SW 1271 (cell line): ENCODE data around the gene PTGFRN.
"Not testable (repeated sequence)": the region's sequence is repeated elsewhere in the genome, so short reads cannot be mapped to it uniquely, and the experiment has no call there.

Experiments
- DNase-seq, 2 experiments: peaks; one replicate each; lab custom pipeline; 2025; lab: John Stamatoyannopoulos, UW

Gene PTGFRN

DNA sequence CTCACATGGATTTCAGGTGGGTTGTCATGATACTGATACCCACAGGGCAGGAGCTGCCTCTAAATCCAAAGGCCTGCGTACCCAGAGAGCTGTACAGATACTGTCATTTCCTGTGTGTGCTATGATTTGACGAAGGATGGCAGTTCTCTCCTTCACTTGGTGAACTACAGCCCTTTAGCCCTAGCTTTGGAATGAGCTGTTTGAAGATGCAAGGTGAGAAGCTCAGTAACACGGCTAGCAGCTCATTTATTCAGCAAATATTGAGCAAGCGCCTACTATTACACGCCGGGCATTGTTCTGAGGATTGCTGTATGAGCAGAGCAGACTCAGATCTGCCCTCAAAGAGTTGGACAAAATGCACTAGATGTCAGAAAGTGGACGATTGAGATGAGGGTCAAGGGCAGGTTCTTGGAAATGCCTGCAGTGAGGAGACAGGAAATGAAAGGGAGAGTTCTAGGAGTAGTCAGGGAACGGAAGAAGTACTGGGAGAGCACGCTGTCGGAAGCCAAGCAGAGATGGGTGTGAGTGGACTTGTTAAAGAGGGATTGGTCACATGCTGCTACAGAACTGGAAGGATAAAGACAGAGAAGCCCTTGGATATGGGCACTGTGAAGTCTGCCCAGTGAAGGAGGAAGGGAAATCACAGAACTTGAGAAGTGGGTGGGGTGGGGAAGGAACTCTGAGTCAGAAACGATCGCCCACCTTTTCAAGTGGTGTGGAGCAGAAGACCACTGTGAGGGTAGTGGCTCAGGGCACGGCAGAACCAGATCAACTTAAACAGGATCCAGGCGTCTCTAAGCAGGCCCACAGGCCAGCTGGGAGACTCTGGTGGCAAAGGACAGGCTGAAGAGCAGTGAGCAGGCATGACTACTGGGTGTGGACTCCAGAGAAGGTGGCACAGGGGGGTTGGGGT lies 7.1 kb downstream of the PTGFRN start:
- DNase-seq: no peak

DNA sequence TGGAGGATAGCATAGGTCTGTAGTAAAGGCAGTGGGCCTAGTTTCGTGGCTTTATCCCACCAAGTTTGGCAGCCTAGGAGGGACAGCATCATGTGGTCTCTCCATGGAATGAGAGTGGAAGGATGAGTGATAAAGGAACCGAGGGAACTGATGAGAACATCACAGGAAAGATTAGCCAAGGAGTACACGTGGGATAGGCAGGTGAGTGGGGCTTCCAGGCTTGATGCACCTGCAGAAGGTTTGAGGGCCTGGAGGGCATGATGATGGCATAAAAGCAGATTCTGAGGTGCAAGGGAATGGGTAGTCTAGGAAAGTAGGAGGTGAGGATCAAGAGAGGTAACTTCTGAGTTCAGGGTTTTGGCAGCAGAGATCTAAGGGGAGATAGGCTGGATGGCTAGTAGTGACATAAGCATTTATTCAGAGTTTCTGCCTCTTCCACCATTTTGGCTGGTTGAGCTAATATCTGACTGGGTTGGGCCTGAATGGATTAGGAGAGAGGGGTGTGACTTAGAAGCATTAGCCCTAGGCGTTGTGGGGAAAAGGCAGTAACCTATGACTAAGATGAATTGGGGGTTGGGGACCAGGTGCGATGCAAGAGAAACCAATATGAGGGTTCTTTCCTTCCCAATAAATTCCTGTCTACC lies 9.1 kb downstream of the PTGFRN start:
- no peak for DNase-seq

DNA sequence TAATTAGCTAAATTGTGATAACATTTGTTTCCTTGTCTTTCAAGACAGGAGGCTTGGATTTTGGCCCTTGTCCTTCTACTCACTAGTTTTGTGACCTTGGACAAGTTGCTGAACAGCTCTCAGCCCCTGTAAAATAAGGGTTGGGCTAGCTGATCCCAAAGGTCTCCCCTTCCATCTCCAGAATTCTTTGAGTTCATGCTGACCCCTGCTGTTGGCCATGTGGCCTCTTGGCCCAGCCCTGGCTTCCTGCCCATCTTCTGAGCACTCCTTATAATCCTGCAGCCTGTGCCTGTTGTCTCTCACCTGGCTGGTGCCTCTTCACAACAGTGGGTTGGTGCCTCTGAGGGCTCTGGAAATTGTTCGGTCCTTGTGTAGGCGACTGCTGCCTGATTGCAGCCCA lies 10.1 kb downstream of the PTGFRN start:
- no peak for DNase-seq

DNA sequence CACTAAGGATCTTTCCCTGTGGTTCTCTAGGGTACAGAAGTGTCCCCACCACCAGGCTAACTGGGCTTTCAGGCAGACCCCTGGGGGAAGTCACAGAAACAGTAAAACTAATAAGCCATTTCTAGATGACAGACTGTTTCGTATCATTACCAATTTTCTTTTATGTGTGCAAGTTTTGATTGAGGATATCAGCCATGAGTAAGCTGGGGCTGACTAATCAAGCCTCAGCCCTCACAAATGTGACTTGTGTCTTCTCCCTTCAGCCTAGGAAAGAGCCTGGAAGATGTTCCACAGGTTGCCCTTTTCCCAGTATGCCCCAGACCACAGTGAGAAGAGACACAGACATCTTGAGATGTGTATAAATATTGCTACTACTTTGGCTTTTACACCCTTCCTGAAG lies 10.5 kb downstream of the PTGFRN start:
- no peak for DNase-seq

DNA sequence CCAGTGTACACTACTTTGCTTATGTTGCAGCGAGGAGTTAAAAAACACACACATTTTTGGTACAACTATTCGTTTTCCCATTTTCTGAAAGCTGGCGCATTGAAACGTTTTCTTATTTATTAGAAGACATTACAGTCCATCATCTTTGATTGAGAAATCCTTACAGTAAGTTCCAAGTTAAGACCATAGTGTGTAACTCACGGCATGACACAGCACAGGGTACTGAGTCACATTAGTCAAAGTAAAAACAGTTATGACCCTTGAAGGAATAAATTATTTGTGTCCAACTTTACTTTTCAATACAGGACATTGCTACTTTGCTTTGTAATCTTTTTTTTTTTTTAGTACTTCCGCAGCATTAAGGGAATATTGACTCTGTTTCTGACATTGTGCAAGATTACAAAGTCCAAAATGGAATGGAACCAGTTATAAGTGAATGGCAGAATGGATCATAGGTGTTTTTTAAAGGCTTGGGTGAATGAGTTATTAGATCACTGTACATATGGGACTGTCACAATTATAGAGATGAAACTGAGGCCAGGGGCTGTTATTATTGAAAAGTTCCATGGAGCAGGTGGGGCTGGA lies 11.7 kb downstream of the PTGFRN start:
- DNase-seq: no peak

DNA sequence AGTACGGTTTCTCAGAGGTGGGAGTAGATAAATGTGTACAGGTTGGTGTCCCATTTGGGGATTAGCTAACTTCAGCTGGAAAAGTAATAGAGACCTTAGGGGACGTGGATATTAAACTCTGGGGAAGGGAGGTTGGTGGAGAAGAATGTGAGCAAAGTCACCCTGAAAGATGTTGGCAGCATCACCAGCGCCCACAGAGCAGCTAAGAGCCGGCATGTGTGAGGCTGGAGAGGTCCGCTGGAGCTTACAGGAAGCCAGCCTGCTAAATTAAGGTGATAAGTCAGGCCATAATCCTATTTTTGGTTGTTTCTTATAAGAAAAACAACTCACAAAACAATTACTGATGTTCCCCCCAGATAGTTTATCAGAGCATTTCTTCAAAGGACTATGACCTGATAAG lies 12.2 kb downstream of the PTGFRN start:
- no peak for DNase-seq

DNA sequence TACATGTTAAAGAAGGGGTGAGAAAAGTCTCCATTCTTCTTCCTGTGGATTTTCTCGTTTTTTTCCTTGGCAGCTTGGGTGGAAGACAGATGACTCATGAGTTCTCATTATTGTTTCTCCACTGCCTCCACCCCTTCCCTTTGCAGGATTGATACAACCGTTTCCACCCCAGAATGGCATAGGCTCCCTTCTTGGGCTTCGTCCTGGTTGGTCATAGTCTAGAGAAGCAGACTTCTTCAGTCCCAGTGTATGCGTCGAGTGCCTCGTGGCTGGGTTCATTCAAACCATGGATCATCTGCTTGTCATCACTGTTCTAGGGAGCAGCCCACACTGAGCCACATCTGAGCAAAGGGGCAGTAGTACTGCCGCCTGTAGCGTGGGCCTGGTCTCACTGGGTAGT lies 13.7 kb downstream of the PTGFRN start:
- no peak for DNase-seq

DNA sequence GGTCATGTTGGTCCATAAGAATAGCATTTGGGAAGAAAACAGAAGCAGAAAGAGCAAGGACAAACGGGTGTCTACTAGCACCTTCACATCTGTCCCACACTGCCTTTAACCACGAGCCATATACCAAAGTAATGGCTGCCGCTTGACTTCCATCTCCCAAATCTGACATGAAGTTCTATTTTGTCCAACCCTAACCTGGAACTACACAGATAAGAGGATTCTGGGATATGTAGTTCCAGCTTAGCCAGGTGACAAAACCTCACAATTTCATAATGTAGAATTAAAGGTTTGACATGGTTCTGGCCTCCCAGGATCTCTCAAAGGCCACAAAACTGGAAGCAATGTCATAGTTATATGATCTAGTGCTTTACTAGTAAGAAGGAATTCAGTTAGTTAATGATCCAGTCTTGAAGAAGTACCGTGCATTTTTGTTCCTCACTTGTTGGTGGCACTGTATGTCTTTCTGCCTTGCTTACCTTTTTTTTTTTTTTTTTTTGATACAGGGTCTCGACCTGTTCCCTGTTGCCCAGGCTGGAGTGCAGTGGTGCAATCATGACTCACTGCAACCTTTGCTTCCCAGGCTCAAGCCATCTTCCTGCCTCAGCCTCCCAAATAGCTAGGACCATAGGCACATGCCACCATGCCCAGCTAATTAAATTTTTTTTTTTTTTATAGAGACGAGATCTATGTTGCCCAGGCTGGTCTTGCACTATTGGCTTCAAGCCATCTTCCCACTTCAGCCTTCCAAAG lies 17.5 kb downstream of the PTGFRN start:
- DNase-seq: no peak

DNA sequence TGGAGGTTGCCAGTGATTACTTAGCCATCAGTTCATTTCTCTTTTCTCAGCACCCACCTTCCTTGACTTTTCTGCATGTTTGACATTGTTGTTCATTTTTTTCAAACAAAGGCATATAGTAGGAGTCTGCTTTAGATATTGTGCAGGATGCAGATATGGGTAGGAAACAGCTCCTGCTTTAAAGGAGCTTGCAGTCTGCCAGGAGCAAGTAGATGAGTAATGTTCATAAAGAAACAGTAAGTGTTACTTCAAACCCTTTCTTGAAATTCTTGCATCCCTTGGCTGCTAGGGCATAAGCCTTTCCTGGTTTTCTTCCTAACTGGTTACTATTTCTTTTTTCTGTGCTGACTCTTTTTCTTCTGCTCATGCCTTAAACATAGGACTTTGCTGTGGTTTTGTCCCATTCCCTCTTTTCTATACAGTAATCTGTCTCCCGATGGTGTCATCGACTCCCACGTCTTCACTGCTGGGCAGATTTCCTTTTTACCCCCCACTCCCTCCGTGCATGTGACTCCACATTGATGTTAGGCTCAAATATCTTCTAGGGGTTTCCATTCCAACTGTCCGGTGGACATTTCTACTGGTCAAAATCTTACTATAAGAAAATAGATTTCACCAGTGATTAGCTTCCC lies 20.4 kb downstream of the PTGFRN start:
- no peak for DNase-seq

DNA sequence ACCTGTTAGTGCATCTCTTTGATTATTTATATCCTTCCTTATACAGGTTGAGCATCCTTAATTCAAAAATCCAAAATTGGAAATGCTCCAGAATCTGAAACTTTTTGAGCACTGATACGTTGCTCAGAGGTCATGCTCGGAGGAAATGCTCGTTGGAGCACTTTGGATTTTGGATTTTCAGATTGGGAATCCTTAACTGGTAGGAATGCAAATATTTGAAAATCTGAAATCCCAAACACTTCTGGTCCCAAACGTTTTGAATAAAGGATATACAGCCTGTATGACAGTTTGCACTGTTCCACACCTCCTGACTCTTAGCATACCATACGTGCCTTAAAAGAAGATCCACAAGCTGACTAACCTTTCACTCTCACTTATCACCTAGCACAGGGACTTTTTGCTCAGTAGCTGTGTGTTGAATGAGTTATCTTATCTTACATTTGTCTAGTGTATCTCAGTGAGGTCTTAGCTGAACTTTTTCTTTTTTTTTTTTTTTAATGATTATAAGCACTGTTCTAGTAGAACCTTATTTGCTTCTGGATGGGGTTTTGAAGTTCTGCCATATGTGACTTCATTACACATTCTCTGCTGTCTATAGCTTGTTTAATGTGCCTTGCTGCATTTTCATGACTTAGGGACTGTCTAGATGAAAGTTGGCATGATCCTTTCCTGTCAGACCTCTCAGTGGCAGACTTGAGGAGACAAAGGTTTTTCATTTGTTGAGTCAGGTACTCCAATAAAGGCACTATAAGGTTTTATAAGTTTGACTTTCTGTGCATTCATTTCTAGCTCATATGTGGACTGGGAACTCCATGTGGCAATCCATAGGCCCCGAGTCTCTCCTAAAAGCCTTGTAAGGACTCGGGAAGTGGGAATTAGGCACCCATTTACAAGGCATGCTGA lies 21.6 kb downstream of the PTGFRN start:
- DNase-seq: no peak

DNA sequence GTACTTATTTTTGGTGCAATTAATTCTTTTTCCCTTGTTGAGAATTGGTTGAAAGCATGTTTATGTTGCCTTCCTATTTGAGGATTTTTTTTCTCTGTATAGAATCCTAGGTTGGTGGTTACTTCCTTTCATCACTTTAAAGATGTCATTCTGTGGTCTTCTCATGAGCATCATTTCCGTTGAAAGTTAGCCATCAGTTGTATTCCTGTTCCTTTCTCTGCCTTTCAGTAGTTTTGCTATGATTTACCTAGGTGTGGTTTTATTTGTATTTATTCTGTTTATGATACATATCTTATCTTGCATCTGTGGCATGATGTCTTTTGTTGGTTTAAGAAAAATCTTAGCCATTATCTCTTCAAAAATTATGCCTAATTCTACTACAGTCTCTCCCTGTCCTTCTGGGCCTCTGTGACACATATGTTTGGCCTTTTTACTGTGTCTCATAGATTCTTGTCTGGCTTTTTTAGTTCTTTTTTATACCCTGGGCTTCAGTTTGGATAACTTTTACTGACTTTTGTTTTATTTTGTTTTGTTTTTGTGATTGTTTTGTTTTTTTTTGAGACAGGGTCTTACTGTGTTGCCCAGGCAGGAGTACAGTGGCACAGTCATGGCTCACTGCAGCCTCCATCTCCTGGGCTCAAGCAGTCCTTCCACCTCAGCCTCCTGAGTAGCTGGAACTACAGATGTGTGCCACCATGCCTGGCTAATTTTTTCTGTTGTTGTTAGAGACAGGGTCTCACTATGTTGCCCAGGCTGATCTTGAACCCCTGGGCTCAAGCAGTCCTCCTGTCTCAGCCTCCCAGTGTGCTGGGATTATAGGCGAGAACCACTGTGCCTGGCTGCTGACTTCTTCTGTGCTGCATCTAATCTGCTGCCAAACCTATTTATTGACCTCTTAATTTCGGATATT lies 24.1 kb downstream of the PTGFRN start:
- no peak for DNase-seq

DNA sequence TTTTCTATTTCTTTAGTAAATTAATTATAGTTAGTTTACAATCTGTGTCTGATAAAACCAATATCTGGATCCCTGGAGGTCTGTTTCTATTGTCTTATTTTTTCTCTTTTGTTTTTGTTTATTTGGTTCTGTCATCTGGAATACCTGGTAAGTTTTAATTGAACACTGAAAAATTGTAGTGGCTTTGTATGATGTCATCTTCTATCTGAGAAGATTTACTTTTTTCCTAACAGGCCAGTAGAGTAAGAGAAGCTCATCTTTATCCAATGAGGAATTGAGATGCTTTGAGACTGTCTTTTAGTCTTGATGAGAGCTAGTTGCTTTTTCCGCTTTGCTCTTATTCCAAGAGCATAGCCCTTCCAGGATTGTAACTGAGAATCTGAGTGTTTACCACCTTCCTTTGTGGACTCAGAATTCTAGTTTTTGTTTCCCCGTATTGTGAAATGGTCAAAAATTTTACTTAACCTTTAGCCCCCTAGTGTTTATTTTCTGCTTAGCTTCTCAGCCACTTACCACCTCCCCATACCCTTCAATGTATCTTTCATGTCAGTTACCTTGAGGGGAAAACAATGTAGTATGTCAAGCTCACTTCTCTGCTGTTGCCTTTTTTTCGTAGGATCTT lies 25.0 kb downstream of the PTGFRN start:
- peak in 1 of 2 experiments; percentile 1 for DNase-seq

DNA sequence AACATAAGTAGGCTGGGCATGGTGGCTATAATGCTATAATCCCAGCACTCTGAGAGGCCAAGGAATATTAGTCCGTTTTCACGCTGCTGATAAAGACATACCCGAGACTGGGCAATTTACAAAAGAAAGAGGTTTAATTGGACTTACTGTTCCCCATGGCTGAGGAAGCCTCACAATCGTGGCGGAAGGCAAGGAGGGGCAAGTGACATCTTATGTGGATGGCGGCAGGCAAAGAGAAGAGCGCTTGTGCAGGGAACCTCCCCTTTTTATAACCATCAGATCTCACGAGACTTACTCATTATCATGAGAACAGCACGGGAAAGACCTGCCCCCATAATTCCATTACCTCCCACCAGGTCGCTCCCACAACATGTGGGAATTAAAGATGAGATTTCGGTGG lies 28.5 kb downstream of the PTGFRN start:
- no peak for DNase-seq

DNA sequence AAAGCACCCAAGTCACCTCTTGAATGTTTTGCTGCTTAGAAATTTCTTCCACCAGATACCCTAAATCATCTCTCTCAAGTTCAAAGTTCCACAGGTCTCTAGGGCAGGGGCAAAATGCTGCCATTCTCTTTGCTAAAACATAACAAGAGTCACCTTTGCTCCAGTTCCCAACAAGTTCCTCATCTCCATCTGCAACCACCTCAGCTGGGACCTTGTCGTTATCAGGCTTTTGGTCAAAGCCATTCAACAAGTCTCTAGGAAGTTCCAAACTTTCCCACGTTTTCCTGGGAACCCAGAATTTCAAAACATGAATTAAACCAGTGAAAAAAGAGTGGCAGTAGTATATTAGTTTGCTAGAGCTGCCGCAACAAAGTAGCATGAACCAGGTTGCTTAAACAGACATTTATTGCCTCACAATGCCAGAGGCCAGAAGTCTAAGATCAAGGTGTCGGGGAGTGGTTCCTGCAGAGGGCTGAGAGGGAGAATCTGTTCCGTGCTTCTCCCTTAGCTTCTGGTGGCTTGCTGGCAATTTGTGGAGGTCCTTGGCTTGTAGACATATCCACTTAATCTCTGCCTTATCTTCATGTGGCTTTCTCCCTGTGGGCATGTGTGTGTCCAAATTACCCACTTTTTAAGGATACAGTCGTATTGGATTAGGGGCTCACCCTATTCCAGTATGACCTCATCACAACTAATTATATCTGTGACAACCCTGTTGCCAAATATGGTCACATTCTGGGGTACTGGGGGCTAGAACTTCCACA lies 30.2 kb downstream of the PTGFRN start:
- not testable (repeated sequence) for DNase-seq

DNA sequence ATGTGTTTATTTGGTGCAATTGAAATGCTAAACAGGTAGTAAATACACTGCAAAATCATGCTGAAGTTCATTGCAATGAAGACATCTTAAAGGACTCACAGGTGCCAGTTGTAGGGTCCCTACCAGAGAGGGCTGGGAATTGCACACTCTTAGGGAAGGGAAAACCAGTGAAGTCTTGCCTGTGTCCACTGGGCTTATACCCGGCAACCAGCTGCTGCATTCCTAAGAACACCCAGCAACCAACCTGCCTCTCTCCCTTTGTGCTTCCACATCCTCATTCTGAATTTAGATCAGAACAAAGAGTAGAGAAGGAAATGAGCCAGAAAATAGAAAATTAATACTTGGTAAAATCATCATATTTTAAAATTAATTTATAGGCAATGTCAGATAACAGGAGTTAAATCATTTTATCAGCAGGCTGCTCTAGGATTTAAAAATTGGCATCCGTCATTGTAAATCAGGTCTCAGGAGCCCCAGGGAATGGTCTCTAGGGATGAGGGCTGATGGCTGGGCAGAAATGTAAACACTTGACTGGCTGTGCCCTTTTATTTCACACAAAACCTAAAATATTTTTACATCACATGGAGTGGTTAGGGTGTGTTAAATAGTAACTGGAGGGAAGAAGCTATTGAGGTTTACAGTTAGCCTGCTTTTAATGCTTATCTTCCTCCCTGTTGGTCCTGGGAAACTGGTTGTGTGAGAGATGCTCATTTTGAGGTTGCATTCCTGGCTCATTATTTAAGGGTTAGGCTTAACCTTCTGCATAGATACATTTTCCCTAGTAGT lies 31.3 kb downstream of the PTGFRN start:
- no peak for DNase-seq

DNA sequence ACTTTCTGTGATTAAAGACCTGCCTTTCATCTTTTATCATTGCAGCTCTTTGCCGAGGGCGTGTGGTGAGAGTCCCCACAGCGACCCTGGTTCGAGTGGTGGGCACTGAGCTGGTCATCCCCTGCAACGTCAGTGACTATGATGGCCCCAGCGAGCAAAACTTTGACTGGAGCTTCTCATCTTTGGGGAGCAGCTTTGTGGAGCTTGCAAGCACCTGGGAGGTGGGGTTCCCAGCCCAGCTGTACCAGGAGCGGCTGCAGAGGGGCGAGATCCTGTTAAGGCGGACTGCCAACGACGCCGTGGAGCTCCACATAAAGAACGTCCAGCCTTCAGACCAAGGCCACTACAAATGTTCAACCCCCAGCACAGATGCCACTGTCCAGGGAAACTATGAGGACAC lies 32.0 kb downstream of the PTGFRN start:
- no peak for DNase-seq

DNA sequence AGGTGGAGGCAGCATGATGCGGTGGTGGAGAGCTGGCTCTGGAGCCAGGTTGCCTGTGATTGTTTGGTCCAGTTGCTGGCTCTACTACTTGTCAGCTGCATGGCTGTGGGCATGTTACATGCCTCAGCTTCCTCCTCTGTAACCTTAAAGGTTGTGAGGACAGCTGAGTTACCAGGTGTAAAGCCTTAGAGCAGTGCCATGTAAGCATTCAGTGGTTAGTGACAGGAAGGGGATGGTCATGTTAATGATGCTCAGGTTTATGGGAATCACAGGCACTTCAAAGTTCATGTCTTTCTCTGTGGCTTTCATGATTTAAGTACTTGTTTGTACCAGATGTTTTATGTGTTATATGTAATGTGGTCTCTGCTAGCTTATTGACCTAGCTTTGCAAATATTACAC lies 32.6 kb downstream of the PTGFRN start:
- no peak for DNase-seq

DNA sequence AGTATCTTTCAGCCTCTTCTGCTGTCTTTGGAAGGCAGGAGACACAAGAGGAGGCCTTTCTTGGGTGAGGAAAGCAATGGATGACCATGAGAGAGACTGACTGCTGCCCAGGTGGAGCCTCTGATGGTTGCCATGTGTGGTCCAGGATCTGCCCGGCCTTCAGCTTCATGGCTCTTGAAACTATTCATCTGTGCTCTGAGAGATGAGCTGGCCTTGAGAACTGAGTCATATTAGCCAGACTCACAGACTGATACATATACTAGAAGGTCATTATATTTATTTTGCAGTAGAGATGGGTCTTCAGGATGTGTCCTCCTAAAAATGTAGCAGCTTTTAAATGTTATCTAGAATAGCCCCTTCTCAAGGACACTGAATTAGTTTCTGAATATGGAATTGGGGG lies 33.7 kb downstream of the PTGFRN start:
- no peak for DNase-seq
